ENCODE measurements around the gene SLC6A3.
A peak's percentile ranks its signal among the peaks of the same experiment; 100 is the strongest.
"Not testable (repeated sequence)": the region's sequence is repeated elsewhere in the genome, so short reads cannot be mapped to it uniquely, and the experiment has no call there.

SLC6A3 gene

DNA sequence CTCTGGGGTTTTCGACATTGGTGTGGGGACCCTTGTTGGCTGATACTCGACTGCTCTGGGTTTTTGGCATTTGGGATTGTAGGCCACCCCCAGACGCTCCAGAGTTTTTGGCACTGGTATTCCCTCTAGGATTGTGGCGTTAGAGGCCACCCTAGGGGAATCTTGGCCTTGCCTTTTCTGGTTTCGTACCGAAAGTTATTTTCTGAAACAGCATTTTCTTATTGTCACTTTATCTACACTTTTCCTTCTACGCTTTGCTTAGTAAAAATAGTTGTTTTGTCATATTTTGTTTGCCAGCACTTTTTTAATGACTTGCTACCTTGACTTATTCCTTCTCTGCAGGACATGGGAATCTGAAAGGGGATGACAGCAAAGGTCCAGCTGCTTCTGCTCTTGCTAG, 75.2 kb downstream of the SLC6A3 start:
- DNase-seq (ENCODE audit: low spot score), result no peak

GRCh38 chr5:1368756-1369155, 76.5 kb downstream of the SLC6A3 start:
- no peak for DNase-seq (ENCODE audit: low spot score)

- DNase-seq (ENCODE audit: low spot score), result no peak
Observed at GRCh38 chr5:1368236-1368635, 77.0 kb downstream of the SLC6A3 start.

GRCh38 chr5:1367149-1367548, 78.1 kb downstream of the SLC6A3 start:
- no peak for DNase-seq (ENCODE audit: low spot score)

DNA sequence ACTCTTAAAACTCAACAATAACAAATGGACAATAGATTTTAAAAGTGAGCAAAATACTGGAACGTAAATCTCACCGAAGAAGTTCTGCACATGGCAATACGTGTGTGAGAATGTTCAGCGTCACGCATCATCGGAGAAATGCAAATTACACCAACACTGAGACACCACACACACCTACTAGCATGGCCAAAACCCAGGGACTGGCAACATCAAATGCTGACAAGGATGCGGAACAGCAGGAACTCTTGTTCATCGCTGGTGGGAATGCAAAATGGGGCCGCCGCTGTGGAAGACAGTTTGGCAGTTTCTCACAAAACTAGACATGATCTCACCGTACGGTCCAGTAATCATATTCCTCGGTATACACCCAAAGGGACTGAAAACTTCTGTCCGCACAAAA, 78.7 kb downstream of the SLC6A3 start:
- DNase-seq (ENCODE audit: low spot score), result no peak

DNA sequence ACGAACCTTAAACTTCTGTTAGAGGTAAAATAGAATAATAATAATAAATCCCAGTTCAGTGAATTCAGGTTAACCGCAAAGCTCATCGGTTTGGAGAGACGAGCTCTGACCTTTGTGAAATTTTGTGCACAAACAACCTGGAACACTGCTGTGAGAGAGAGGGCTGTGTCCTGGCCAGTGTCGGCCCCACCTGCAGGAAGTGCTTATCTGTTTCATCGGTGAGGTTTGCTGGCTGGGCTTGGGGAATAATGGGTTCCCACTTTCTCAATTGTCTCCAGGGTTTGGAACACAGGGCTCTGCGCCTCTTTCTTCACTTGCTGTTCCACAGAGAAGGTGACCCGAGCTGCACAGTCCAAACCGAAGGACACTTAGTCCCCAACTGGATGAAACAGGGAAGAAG, 81.0 kb downstream of the SLC6A3 start:
- no peak for DNase-seq (ENCODE audit: low spot score)

- DNase-seq (ENCODE audit: low spot score), result no peak
Observed at GRCh38 chr5:1363581-1363980, 81.7 kb downstream of the SLC6A3 start.

GRCh38 chr5:1363160-1363559, 82.1 kb downstream of the SLC6A3 start:
- no peak for DNase-seq (ENCODE audit: low spot score)

- DNase-seq (ENCODE audit: low spot score), result no peak
Observed at GRCh38 chr5:1362242-1363015, 82.8 kb downstream of the SLC6A3 start.

GRCh38 chr5:1360861-1361260, 84.4 kb downstream of the SLC6A3 start:
- no peak for DNase-seq (ENCODE audit: low spot score)

GRCh38 chr5:1360367-1360766, 84.9 kb downstream of the SLC6A3 start:
- not testable (repeated sequence) for DNase-seq (ENCODE audit: low spot score)

DNA sequence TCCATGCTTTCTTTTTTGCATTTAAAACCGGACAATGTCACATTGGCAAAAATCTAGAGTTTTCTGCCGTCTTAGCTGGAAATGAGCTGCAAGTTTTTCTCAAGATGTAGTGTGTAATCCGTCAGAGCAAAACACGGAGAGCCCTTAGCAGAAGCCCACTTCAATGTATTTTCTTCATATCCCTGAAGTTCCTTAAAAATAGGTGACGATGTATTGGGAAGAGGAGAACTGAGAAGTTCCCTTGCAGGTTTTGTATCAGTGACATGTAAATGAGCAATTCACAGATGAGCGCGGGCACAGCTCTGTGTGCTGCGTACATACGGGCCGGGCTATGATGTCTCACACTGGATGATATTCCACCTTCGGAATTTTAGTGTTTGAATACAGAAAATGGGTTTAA, 85.5 kb downstream of the SLC6A3 start:
- no peak for DNase-seq (ENCODE audit: low spot score)

GRCh38 chr5:1359031-1359645, 86.1 kb downstream of the SLC6A3 start:
- no peak for DNase-seq (ENCODE audit: low spot score)

DNA sequence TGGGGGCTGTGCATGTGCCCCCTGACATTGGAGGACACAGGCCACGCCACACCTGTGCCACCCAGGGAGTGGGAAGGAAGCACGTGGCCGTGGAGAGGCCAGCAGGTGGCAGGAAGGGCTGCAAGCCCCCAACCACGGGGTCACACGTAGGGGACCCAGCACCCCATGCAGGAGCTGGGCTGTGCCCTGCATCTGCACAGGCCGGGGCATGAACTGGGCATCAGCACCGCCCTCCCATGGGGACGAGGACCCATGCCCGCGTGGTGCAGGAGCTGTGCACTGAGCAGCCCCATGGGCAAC, 86.6 kb downstream of the SLC6A3 start:
- no peak for DNase-seq (ENCODE audit: low spot score)

DNA sequence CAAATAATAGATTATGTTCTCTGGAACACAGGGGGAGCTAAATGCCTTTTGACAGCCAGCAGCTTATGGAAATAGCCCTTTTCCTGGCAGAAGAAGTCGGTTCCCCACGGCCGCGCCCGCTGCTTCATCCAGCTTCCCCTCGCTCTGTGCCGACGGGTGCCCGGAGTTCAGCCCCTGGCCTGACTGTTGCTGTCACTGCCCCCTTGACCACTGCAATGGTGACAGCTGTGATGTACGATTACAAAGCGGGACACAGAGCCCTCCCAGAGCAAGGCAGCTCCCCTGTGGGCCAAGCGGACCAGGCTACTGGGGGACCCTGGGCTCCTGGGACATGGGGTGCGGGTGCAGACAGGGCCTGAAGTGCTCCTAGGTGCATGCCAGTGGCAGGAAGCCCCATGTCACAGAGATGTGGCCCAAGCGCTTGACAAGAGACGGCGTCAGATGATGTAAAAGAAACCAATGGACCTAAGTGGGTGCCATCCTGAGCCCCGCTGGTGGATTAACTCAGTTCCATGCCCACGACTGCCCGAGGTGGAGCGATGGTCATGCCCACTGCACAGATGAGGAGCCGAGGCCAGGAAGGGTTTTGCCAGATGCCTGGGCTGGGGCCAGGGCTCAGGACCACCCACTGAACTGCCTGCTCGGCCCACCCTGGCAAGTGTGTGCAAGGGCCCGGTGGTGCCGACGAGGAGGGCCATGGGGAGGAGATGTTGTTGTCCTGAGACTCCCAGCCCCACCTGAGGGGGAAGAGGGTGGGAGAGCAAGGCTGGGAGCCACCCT, 87.1 kb downstream of the SLC6A3 start:
- no peak for DNase-seq (ENCODE audit: low spot score)

GRCh38 chr5:1356873-1357787, 88.1 kb downstream of the SLC6A3 start:
- no peak for DNase-seq (ENCODE audit: low spot score)

DNA sequence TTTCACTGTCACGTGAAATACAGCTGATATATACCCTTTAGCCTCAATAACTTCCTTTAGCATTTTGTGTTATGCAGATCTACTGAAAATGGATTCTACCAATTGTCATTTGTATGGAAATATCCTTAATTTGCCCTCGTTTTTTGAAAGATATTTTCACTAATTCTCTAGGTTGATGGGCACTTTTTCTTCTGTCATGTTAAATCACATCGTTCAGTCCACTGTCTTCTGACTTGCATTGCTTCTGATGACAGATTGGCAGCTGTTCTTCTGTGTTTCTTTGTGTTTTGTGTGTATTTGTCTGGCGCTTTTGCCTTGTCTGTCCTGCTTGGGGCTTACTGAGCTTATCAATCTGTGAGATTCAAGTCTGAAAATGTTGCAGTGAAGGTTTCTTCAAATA, 90.7 kb downstream of the SLC6A3 start:
- DNase-seq (ENCODE audit: low spot score), result no peak

DNA sequence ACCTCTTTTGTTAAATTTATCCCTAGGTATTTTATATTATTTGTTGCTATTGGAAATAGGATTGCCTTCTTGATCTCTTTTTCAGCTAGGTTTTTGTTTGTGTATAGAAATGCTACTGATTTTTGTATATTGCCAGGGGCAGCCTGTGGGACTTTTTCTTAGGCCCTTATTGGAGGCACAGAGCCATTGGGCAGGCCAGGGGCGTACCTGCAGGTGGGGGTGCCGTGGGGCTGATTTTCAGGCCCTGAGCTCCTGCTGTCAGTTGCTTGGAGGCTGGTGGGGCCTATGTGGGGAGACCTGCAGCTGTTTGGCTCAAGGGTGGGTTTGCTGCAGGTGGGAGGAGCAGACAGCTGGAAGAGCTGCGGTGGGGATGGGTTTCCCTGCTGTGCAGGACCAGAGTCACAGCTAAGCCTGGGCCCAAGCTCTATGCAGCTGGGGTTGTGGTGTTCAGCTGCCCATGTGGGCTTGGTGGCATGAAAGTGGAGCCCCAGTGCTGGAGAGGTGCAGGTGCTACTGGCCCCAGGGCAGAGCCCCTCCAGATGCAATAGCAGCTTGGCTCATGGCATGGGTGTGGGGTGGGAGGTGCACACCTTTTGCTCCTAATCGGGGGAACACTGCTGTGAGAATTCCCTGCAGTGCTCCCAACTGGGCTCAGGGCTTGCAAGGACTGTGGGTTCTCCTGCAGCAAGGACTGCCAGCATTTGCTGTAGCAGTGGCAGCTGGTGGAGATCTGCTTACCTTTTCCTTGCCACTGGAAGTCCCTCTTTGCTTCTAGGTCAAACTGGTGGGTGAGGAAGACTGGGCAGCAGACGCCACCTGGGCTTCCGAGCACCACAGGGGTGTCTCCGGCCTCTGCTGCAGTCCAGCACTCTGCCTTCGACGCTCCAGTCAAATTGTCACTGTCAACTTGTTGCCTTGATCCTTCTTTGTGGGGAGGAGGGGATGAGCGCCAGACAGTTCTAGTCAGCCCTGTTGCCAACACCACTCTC, 92.7 kb downstream of the SLC6A3 start:
- no peak for DNase-seq (ENCODE audit: low spot score)

DNA sequence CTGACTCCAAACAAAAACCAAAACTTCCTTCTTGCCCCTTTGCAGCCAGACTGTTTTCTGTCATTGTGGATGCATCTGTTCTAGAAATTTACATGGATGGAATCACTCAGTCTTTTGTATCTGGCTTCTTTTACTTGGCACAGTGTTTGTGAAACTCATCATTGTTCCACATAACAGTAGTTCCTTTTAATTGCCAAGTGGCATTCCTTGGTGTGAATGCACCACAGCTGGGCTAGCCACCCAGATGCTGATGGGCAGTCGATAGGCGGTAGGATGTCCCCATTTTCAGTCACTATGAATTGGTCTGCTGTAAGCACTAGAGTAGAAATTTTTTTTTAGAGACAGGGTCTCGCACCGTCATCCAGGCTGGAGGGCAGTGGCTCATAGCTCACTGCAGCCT, 94.1 kb downstream of the SLC6A3 start:
- peak; percentile 89 for DNase-seq (ENCODE audit: low spot score)

DNA sequence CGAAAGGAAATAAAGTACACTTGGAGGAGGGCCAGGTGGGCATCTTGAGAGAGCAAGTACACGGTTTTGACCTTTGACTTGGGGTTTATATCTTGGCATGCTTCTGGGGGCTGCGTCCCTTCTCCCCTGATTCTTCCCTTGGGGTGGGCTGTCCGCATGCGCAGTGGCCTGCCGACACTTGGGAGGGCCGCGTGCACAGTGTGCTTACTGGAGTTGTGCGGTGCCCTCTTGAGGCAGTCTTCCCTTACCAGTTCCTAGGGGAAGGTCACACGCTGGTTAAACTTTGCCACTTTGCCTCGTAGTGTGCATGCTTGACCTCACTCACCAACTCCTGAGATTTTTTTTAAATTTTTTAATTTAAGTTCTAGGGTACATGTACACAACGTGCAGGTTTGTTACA, 96.0 kb downstream of the SLC6A3 start:
- DNase-seq (ENCODE audit: low spot score), result no peak

DNA sequence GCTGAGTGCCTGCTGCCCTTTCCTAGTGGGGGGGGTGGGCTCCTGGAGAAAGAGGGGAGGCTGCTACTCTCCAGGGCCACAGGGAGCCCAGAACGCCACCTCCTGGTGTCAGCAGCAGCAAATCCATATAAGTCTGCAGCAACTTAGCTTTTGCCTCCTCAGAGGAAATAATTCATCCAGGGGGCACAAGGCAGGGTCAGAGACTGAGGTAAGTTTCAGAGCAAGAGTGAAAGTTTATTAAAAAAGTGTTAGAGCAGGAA, 96.3 kb downstream of the SLC6A3 start:
- no peak for DNase-seq (ENCODE audit: low spot score)

All from globus pallidus (tissue), 1 donor.